ENCODE measurements around the gene TBX4.
"Not testable (repeated sequence)": the region's sequence is repeated elsewhere in the genome, so short reads cannot be mapped to it uniquely, and the experiment has no call there.

TBX4 gene

GRCh38 chr17:61519754-61520440 is 67.7 kb downstream of the TBX4 start:
- DNase-seq (ENCODE audit: insufficient read length, low spot score) (no peak), FAIRE-seq (no peak)
- TF ChIP-seq CTCF (IDR thresholded peaks at IDR 0.05; ENCODE audit: insufficient read depth, missing control alignments), result no peak

GRCh38 chr17:61520897-61521296 is 68.7 kb downstream of the TBX4 start:
- no peak for TF ChIP-seq CTCF (IDR thresholded peaks at IDR 0.05; ENCODE audit: insufficient read depth, missing control alignments)
- DNase-seq (ENCODE audit: insufficient read length, low spot score) (no peak), FAIRE-seq (no peak)

- FAIRE-seq, result no peak
Measured at GRCh38 chr17:61522088-61522487, 69.9 kb downstream of the TBX4 start.

GRCh38 chr17:61524319-61524718 is 72.1 kb downstream of the TBX4 start:
- no peak for DNase-seq (ENCODE audit: insufficient read length, low spot score)

More at GRCh38 chr17:61522088-61522487, 69.9 kb downstream of the TBX4 start:
- no peak for TF ChIP-seq CTCF (IDR thresholded peaks at IDR 0.05; ENCODE audit: insufficient read depth, missing control alignments)
- DNase-seq (ENCODE audit: insufficient read length, low spot score), result no peak

GRCh38 chr17:61527441-61527840 is 75.2 kb downstream of the TBX4 start:
- DNase-seq (ENCODE audit: insufficient read length, low spot score); FAIRE-seq: not testable (repeated sequence)

More at GRCh38 chr17:61524319-61524718, 72.1 kb downstream of the TBX4 start:
- FAIRE-seq, result no peak
- TF ChIP-seq CTCF (IDR thresholded peaks at IDR 0.05; ENCODE audit: insufficient read depth, missing control alignments), result no peak

GRCh38 chr17:61528171-61528570 is 75.9 kb downstream of the TBX4 start:
- no peak for FAIRE-seq
- TF ChIP-seq CTCF (IDR thresholded peaks at IDR 0.05; ENCODE audit: insufficient read depth, missing control alignments), result no peak
- DNase-seq (ENCODE audit: insufficient read length, low spot score), result no peak

- DNase-seq (ENCODE audit: insufficient read length, low spot score) (no peak), FAIRE-seq (no peak)
- TF ChIP-seq CTCF (IDR thresholded peaks at IDR 0.05; ENCODE audit: insufficient read depth, missing control alignments), result no peak
Measured at GRCh38 chr17:61531223-61531622, 79.0 kb downstream of the TBX4 start.

Data from D721Med (cell line).